Lung (tissue), 12 donors: ENCODE measurements around the gene ATP11A. TPM values are rescaled to one million over a fixed set of nuclear protein-coding genes. Genes with fewer than 3 reads are reported as not detected.

Experiments
- ATAC-seq: fragments of 200-7000 bp; cut with Tn5 transposase; one replicate; pipeline ENCODE4 v1.9.1; 2020; ENCODE audit warnings: moderate number of reproducible peaks; ENCODE audit not compliant: insufficient read depth, low FRiP score
- DNase-seq, 3 donors: peaks; one replicate each; pipeline ENCODE4 v3.0.0-alpha.2; 2013 to 2017
- H3K27ac ChIP-seq, 2 donors: one replicate each; pipeline ENCODE4 v1.5.1; 2013; ENCODE audit warnings: mild to moderate bottlenecking in 2 of 2, moderate library complexity in 2 of 2, control low read depth in 1 of 2, inconsistent platforms in 1 of 2, low read depth in 1 of 2, low read length in 1 of 2
- H3K27me3 ChIP-seq, 3 donors: one replicate each; pipeline ENCODE4 v1.5.1; 2013; ENCODE audit warnings: low read length in 2 of 3; ENCODE audit not compliant: control insufficient read depth in 3 of 3, insufficient read depth in 3 of 3
- H3K36me3 ChIP-seq, 4 donors: one replicate each; pipeline ENCODE4 v1.5.1; 2013; ENCODE audit warnings: low read length in 4 of 4, mild to moderate bottlenecking in 1 of 4, moderate library complexity in 1 of 4; ENCODE audit not compliant: control insufficient read depth in 4 of 4, insufficient read depth in 4 of 4
- H3K4me1 ChIP-seq, 5 donors: one replicate each; pipeline ENCODE4 v1.5.1; 2013; ENCODE audit warnings: low read length in 5 of 5, mild to moderate bottlenecking in 2 of 5, moderate library complexity in 1 of 5; ENCODE audit not compliant: control insufficient read depth in 5 of 5, insufficient read depth in 5 of 5
- H3K4me3 ChIP-seq: one replicate; pipeline ENCODE4 v1.5.1; 2013; ENCODE audit warnings: mild to moderate bottlenecking, control low read depth, moderate library complexity
- H3K9ac ChIP-seq, 2 donors: one replicate each; pipeline ENCODE4 v1.5.1; 2013; ENCODE audit warnings: low read length in 2 of 2, control low read depth in 1 of 2; ENCODE audit not compliant: insufficient read depth in 1 of 2
- H3K9me3 ChIP-seq, 4 donors: one replicate each; pipeline ENCODE4 v1.5.1; 2013; ENCODE audit warnings: low read length in 3 of 4, mild to moderate bottlenecking in 1 of 4, moderate library complexity in 1 of 4; ENCODE audit not compliant: control insufficient read depth in 4 of 4, insufficient read depth in 3 of 4
- CTCF ChIP-seq: IDR thresholded peaks from 2 replicates; pipeline ENCODE4 v1.5.1; 2012; ENCODE audit warnings: mild to moderate bottlenecking; ENCODE audit errors: control extremely low read depth, extremely low read depth
- WGBS, 2 donors: extraction: QIAGEN DNeasy Blood & Tissue Kit; methylation state at CpG; one replicate each; pipeline ENCODE4 v1.1.7; 2013; 5-methylcytosine and 5-hydroxymethylcytosine counted together
- polyA plus RNA-seq, 2 donors: library from polyadenylated mRNA; stranded (reverse); fragments of 200-250 nt; gene quantifications; one replicate each; pipeline ENCODE4 v1.2.1, GENCODE V29; 2013
- total RNA-seq, 2 donors: library from RNA; depleted of rRNA in 1 of 2; stranded (reverse); fragments of >200 nt in 1 of 2; gene quantifications; one replicate each; pipeline ENCODE4 v1.2.1, GENCODE V29; 2014 to 2021
- donor health status: control.
- donor health status: control.
- donor health status: Bipolar disorder and iron deficiency.
- donor health status: healthy.
- donor health status: DM: yes; HTN: yes; CAD: no.

ATP11A gene
- total and polyA plus RNA-seq, 4 donors: 46.3 to 317 (median 162) TPM

- Histone ChIP-seq H3K9ac (no peak overlapping the region), H3K36me3 (no peaks in the 10 kb centered on the region), H3K27ac (no peak overlapping the region), H3K27me3 (no peaks in the 10 kb centered on the region), H3K9me3 (peaks cover 0 to 4% (median 1%) of the 10 kb centered on the region in 4 donors), H3K4me1 (peaks cover 0 to 19% (median 9%) of the 10 kb centered on the region in 5 donors), H3K4me3 (no peak overlapping the region)
- DNase-seq (no peak), ATAC-seq (no peak)
- no peak for TF ChIP-seq CTCF
Measured at GRCh38 chr13:112930192-112930591, 240.4 kb downstream of the ATP11A start.

- peaks cover 0 to 19% (median 9%) of the 10 kb centered on the region in 5 donors for H3K4me1 ChIP-seq
- no peak overlapping the region for H3K4me3 ChIP-seq
- DNase-seq (peak; percentile 33 to 65 (median 60)), ATAC-seq (no peak)
- TF ChIP-seq CTCF: no peak
- H3K27ac ChIP-seq: no peak overlapping the region
- peaks cover 0 to 3% (median 0%) of the 10 kb centered on the region in 4 donors for H3K9me3 ChIP-seq
- WGBS, 2 donors: 72 to 83% methylated on average over 32 of the region's 32 CpGs
- H3K9ac ChIP-seq: no peak overlapping the region
- H3K36me3 ChIP-seq: no peaks in the 10 kb centered on the region
- no peaks in the 10 kb centered on the region for H3K27me3 ChIP-seq
Measured at GRCh38 chr13:112931028-112931934, 241.4 kb downstream of the ATP11A start.

DNA sequence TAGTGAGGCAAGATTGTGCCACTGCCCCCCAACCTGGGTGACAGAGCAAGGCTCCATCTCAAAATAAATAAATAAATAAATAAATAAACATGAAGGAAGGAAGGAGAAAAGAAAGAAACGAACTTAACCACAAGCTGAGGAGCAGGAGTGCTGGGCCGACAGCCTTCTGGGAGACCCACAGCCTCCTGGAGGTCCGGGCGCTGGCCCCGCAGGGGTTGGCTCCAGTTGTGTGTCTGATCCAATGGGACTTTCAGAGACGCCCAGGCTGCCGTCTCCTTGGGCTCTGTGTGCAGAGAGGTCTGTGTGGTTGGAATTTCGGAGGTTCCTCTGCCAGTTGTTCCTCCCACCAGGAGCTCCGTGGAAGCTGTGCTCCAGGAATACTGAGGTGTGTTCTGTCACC, 243.1 kb downstream of the ATP11A start:
- Histone ChIP-seq H3K36me3 (no peaks in the 10 kb centered on the region), H3K4me3 (no peak overlapping the region), H3K9me3 (no peaks in the 10 kb centered on the region), H3K27me3 (no peaks in the 10 kb centered on the region), H3K4me1 (peaks cover 0 to 19% (median 9%) of the 10 kb centered on the region in 5 donors), H3K9ac (no peak overlapping the region), H3K27ac (no peak overlapping the region)
- no peak for TF ChIP-seq CTCF
- no peak for ATAC-seq
- DNase-seq: no peak
- WGBS, 2 donors: 76 to 95% methylated on average over 9 of the region's 9 CpGs
